Liver (tissue), 3 donors: ENCODE data around the gene LUZP4.

Experiments used
- ATF3 ChIP-seq: IDR thresholded peaks from 2 replicates; pipeline ENCODE4 v1.6.1; 2016; ENCODE audit warnings: antibody characterized with exemption
- CTCF ChIP-seq: fragments of 150-350 bp; IDR thresholded peaks from 2 replicates; pipeline ENCODE4 v1.5.1; 2017; ENCODE audit warnings: improper control_type of control experiment, low read depth, low read length; ENCODE audit not compliant: missing input control
- FOXA1 ChIP-seq: IDR thresholded peaks from 2 replicates; pipeline ENCODE4 v1.6.1; 2016; ENCODE audit warnings: antibody characterized with exemption
- FOXA2 ChIP-seq: IDR thresholded peaks from 2 replicates; pipeline ENCODE4 v1.6.1; 2016; ENCODE audit warnings: antibody characterized with exemption
- GABPA ChIP-seq, 2 donors: IDR thresholded peaks in 1 of 2; conservative IDR thresholded peaks in 1 of 2; 2 replicates each; pipeline ENCODE4 v1.6.1; 2016; ENCODE audit warnings: antibody characterized with exemption in 2 of 2, mild to moderate bottlenecking in 1 of 2, moderate library complexity in 1 of 2
- HNF4A ChIP-seq, 2 donors: conservative IDR thresholded peaks; 2 replicates each; pipeline ENCODE4 v1.6.1; 2016; ENCODE audit warnings: antibody characterized with exemption in 2 of 2, mild to moderate bottlenecking in 2 of 2
- JUND ChIP-seq, 2 donors: IDR thresholded peaks; 2 replicates each; pipeline ENCODE4 v1.6.1; 2016; ENCODE audit warnings: antibody characterized with exemption in 2 of 2
- MAX ChIP-seq: IDR thresholded peaks from 2 replicates; pipeline ENCODE4 v1.6.1; 2016; ENCODE audit warnings: antibody characterized with exemption
- RAD21 ChIP-seq, 2 donors: IDR thresholded peaks; 2 replicates each; pipeline ENCODE4 v1.6.1; 2016; ENCODE audit warnings: antibody characterized with exemption in 2 of 2, mild to moderate bottlenecking in 2 of 2
- REST ChIP-seq: IDR thresholded peaks from 2 replicates; pipeline ENCODE4 v1.6.1; 2016; ENCODE audit warnings: antibody characterized with exemption, mild to moderate bottlenecking
- RXRA ChIP-seq, 2 donors: IDR thresholded peaks; 2 replicates each; pipeline ENCODE4 v1.6.1; 2017 to 2018; ENCODE audit warnings: antibody characterized with exemption in 2 of 2, mild to moderate bottlenecking in 1 of 2
- SP1 ChIP-seq: IDR thresholded peaks from 2 replicates; pipeline ENCODE4 v1.6.1; 2018; ENCODE audit warnings: antibody characterized with exemption, mild to moderate bottlenecking
- YY1 ChIP-seq: IDR thresholded peaks from 2 replicates; pipeline ENCODE4 v1.6.1; 2016; ENCODE audit warnings: antibody characterized with exemption, mild to moderate bottlenecking
- ZBTB33 ChIP-seq: IDR thresholded peaks from 2 replicates; pipeline ENCODE4 v1.6.1; 2016; ENCODE audit warnings: antibody characterized with exemption
- donor health status: healthy.
- donor health status: healthy.

- TF ChIP-seq RXRA (IDR thresholded peaks at IDR 0.05) = no peak
- TF ChIP-seq REST = no peak
- TF ChIP-seq ATF3 = no peak
- TF ChIP-seq CTCF = no peak
- no peak for TF ChIP-seq MAX
- TF ChIP-seq ZBTB33 = no peak
- no peak for TF ChIP-seq GABPA (IDR thresholded peaks at IDR 0.05 in 1 of 2, conservative IDR thresholded peaks at IDR 0.05 in 1 of 2)
- TF ChIP-seq SP1 = no peak
- TF ChIP-seq JUND (IDR thresholded peaks at IDR 0.05) = no peak
- TF ChIP-seq RAD21 (IDR thresholded peaks at IDR 0.05) = no peak
- no peak for TF ChIP-seq YY1
- TF ChIP-seq HNF4A (conservative IDR thresholded peaks at IDR 0.05) = no peak
- no peak for TF ChIP-seq FOXA2
- TF ChIP-seq FOXA1 = no peak
Measured at GRCh38 chrX:115341421-115341820, 51.9 kb downstream of the LUZP4 start.
